Measurements from ENCODE around the gene LILRA5.
A peak's percentile ranks its signal among the peaks of the same experiment; 100 is the strongest.
"Not testable (repeated sequence)": the region's sequence is repeated elsewhere in the genome, so short reads cannot be mapped to it uniquely, and the experiment has no call there.

Gene LILRA5

GRCh38 chr19:54299515-54299914, 13.5 kb downstream of the LILRA5 start:
- no peak for DNase-seq

DNA sequence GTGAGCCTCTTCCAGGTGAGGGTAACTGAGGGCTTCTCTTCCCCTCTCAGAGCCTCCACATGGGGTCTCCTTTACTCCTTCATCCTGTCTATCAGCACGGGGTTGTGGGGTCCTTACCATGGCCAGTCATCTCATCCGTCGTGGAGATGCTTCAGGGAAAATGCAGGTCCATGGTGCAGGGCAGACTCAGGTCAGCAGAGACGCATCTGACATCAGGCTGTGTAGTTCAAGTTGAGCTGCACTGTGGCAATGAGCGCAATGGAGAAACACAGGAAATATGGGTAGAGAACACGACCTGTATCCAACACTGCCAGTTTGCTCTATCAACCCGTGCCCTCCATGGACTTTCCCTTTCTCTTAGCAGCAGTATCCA, 13.9 kb downstream of the LILRA5 start:
- DNase-seq = no peak

DNA sequence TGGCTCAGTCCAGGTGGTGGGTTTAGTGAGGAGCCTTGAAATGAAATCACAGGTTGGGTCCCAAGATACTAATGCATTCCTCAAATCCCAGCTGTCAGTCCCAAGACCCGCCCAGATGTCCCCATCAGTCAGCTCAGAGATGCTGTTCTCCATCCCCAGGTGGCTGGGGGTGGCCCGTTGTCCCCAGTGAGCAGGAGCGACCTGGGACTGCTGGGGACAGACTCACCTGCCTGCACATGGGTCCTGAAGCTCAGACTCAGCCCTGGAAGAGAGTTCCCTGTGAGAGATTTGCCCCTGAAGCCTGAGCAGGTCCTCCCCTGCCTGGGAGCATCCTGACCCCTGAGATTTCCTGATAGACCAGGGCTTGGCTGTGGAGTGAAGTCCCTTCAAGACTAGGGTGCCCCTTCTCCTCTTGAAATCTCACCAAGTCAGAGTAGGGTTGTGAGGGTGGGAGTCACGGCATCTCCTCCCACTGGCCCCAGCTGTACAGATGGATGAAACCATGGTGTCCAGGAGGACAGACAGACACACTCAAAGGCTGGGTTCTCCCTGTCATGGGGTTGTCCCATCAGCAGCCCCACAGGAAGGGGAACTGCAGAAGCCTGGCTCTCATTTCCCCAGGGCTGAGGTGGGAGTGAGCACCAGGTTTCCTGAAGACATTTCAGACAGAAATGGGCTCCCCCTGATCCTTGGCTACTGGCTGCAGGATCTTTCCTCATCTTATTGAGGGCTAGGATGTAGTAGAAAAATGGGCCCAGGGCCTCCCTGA, 14.4 kb downstream of the LILRA5 start:
- no peak for DNase-seq

- no peak for DNase-seq
Observed at GRCh38 chr19:54297759-54298305, 15.1 kb downstream of the LILRA5 start.

DNA sequence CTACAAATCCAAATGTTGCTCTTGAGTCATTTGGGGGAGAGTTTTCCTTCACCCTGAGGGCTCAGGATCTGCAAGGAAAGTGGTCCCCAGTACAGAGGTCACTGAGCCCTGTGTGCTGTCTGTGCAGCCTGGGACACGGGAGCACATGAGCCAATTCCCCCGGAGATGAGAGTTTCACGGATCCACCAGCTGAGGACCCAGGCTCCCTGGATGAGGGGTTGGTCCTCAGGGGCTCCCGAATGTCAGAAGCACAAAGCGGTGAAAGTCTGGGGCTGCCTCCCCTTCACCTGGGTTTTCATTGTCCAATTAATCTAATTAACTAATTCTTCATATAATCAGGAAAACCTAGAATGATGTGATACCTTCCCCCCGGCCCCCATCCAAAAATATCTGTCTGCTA, 18.4 kb downstream of the LILRA5 start:
- DNase-seq = no peak

DNA sequence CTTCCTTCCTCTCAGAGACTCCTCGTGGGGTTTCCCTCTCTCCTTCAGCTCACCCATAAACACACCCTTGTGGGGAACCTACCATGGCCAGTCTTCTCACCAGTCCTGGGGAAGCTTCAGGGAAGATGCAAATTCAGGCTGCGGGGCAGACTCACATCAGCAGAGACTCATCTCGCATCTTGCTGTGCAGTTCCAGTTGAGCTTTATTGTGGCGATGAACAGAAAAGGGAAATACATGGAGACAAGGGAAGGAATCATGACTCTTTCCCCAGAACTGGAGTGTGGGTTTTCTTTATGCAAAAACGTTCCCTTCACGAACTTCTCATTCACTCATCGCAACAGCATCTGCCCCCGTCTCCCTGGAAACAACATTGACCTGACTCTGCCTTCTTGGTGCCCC, 23.8 kb downstream of the LILRA5 start:
- DNase-seq = not testable (repeated sequence)

DNA sequence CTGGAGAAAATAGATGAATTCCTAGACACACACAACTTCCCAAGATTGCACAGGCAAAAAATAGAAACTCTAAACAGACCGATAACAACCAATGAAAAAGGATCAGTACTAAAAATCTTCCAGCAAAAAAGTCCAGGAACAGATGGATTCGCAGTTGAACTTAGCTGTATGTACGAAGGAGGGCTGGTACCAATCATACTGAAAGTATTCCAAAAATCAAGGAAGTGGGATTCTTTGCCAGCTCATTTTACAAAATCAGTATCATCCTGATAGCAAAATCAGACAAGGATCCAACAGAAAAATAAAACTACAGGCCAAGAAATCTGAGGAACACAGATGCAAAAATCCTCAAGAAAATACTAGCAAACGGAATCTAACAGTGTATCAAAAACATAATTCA, 25.5 kb downstream of the LILRA5 start:
- DNase-seq = peak; percentile 26

- DNase-seq = not testable (repeated sequence)
Observed at GRCh38 chr19:54286283-54286682, 26.7 kb downstream of the LILRA5 start.

GRCh38 chr19:54285427-54286056, 27.4 kb downstream of the LILRA5 start:
- DNase-seq = not testable (repeated sequence)

DNA sequence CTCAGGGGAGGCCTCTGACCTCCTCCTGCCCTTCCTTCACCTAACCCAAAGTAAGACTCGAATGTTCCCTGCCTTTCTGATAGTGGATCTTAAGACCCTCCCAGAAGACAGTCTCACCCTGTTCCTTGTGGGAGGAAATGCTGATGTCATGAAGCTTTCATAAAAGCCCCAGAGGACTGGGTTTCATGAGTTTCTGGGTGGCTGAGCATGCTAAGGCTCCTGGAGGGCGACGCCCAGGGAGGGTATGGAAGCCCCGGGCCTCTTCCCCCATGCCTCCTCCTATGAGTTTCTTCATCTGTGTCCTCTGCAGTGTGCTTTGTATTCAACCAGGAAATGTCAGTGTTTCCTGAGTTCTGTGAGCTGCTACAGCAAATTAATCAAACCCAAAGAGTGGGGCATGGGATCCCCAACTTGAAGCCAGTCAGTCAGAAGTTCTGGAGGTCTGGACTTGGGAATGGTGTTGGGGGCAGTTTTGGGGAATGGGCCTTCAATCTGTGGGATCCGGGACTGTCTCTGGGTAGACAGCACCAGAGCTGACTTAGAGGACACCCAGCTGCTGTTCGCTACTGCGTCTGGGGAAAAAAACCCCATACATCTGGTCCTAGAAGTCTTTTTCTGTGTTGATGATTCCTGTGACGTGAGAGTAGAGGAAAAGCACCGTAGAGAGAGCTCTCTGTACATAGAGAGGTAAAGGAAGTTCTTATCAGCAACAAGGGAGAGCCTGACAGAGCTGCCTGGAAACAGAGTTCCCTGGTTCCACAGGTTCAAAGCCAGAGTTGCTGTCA, 30.1 kb downstream of the LILRA5 start:
- DNase-seq = no peak

DNA sequence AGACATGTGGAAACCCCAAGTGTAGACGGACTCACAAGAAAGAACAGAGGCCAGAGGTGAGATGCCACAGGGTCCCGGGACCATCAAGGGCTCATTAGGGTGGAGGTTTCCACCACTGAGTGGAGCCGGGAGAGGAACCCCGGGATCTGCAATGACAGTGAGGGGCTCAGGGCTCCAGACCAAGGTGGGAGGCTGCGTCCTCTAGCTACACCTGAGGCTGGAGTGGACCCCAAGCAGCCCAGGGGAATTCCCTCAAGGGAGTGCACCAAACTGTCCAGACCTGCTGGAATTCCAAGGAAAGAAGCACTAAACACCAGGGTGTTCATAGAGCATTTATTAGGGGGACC, 31.3 kb downstream of the LILRA5 start:
- not testable (repeated sequence) for DNase-seq

DNA sequence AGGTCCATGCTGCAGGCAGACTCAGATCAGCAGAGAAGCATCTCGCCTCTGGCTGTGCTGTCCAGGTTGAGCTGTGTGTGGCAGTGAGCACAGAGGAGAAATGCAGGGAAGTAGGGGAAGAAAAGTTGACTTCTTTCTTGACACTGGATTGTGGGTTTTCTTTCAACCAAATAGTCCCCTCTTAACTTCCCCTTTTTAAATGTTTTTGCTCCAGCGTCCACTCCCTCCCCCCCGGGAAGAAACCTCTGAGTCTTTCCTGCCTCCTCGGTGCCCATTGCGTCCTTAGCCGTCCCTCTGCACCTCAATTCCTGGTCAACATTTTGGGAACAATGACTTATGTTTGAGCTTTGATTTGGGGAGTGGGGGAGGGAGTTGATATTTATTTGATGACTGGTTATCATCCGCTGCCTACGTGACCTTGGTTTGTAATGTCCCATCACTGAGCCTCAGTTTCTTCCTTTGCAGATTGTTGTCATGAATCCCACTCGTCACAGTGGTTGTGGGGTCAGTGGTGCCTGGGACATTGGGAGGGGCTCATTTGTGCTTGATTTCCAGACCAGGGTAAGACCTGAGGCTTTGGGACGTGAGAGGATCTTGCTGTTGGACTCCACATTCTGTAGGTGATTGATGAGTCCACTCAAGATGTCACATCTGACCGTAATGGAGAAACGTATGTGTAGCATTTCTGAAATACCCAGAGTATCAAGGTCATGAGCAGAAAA, 31.8 kb downstream of the LILRA5 start, which contains the start of gene LILRB2:
Gene LILRB2 (minus strand): TSS at position 104 of the 722 bp plus-strand sequence. CDS start 614 bp downstream, outside the sequence.
- no peak for DNase-seq

DNA sequence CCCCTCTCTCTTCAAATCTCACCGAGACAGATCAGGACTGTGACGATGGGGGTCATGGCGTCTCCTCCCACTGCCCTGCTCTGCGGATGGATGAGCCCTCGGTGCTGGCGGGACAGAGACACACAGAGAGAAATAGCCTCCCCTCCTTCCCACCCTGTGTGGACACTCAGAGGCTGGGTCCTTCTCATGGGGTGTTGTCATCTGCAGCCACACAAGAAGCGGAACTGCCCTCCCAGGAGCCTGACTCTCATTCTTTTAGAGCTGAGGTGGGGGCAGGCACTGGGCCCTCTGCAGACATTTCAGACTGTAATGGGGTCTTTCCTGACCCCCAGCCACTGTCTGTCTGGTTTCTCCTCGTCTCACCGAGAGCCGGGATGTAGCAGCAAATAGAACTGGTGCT, 32.5 kb downstream of the LILRA5 start:
- DNase-seq = not testable (repeated sequence)

DNA sequence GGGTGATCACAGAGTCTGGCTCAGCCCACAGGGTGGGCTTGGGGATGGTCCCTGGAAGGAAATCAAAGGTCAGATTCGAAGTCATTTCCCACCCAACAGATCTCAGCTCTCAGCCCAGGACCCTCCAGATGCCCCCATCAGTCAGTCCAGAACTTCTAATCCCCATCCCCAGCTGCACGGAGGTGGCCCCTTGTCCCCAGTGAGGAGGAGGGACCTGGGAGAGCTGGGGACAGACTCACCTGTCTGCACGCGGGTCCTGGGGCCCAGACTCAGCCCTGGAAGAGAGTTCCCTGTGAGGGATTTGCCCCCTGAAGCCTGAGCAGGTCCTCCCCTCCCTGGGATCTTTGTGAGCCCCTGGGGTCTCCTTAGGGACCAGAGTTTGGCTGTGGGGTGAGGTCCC, 32.9 kb downstream of the LILRA5 start:
- not testable (repeated sequence) for DNase-seq

DNA sequence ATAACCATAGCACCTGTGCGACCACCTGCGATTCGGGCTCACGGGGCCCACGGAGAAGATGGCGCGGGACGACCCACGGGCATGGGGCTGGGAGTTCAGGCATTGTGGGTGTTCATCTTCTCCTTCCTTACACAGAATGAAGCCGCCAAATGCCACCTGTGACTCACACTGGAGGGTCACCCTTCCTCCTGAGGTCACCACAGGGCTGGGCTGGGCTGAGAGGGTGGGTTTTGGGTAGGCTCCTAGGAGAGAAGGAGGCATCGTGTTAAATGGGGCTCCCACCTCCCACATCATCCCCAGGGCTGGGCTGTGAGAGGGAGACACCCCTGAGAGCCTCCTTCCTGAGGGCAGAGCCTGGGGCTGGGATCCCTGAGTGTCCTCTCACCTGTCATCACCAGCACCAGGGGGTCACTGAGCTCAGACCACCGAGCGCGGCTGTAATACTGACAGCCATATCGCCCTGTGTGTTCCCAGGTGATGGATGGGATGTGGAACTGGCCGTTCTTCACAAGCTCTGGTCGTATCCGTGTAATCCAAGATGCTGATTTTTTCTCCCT, 33.5 kb downstream of the LILRA5 start:
- DNase-seq = no peak

GRCh38 chr19:54278571-54279195, 34.3 kb downstream of the LILRA5 start:
- not testable (repeated sequence) for DNase-seq

DNA sequence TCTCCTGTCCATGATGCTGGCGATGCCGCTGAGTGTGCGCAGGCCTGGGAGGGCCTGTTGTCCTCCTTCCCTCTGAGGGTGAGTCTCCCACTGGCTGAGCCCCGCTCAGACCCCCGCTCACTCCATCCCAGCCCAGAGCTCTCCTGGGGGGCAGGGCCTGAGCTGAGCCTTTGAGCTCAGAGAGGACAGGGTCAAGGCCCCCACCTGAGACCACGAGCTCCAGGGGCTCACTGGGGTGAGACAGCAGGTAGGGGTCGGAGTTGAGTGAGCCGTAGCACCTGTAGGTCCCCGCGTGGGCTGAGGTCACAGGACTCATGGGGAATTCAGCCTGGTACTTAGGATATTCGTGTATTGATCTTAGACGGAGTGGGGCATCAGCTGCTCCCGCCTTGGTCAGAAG, 34.9 kb downstream of the LILRA5 start:
- DNase-seq = not testable (repeated sequence)

DNA sequence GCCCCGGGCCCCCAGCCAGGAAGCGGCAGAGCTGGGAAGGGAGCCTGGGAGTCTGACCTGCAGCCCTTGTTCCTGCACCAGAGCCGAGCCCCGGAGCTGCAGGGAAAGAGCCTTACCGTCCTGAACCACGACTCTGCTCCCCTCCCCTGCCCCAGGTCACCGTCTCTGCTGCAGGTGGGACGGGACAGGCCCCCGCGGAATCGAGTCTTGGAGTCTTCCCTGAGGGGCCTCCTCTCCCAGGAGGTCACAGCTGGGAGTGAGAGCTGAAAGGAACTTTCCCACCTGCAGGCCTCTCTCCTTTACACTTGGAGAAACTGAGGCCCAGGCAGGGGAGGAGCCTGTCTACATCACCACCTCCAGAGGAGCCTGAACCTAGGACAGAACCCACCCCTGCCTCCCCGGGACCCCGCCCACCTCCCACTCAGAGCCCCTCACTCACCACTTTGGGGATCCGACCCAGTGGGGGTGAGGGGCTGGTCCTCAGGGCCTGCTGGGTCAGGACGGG, 35.8 kb downstream of the LILRA5 start:
- not testable (repeated sequence) for DNase-seq

DNA sequence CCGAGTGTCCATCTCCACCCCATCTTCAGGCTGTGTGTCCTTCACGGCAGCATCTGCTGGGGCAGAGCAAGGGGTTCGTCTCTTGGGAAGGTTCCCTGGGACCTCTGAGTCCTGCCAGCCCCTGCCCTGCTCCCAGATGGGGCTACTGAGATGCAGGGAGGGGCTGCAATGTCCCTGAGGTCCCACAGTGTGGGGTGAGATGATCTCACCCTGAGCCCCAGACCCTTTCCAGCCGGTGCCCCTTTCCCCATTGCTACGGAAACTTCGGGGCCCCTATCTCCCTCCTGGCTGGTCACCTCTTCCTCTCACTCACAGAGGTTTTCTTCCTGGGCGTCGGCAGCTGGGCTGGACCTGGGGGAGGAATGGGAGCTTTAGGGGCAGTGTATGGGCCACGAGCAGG, 37.0 kb downstream of the LILRA5 start:
- DNase-seq = no peak

DNA sequence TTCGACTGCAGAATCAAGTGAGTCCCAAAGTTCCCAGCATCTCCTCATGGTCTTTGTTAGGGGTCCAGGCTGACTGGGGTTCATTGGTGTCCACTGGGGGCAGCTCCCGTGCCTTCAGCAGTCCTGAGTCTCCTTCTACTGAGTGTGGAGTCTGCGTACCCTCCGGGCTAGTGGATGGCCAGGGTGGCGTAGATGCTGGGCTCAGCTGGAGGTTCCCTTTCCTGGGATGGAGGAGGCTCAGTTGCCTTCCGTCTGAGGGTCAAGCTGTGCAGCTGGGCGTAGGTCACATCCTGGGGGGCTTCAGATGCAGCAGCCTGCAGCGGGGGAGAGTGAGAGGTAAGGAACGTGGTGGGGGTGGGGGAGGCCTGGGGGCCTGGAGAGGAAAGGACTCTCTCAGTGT, 38.5 kb downstream of the LILRA5 start:
- not testable (repeated sequence) for DNase-seq

GRCh38 chr19:54273821-54274220, 39.1 kb downstream of the LILRA5 start:
- no peak for DNase-seq

GRCh38 chr19:54272181-54272580, 40.8 kb downstream of the LILRA5 start:
- not testable (repeated sequence) for DNase-seq
